GM19240 (cell line): ENCODE results near the gene POGZ.

Experiments
- DNase-seq: peaks from one replicate; pipeline ENCODE4 v3.0.0; 2011; ENCODE audit warnings: low spot score; ENCODE audit not compliant: insufficient read length

Gene POGZ

GRCh38 chr1:151459331-151460046 lies at the start of gene POGZ:
Gene POGZ (minus strand): TSS chr1:151459494. CDS start chr1:151442204, 17,290 bp downstream.
- peak; percentile 88 for DNase-seq

GRCh38 chr1:151508833-151509232 lies 49.5 kb upstream of the POGZ start:
- no peak for DNase-seq

- no peak for DNase-seq
These were observed 45.5 kb upstream of the POGZ start for GRCh38 chr1:151504759-151505158.

GRCh38 chr1:151504252-151504651 lies 45.0 kb upstream of the POGZ start:
- DNase-seq = no peak

- DNase-seq = no peak
These were observed 43.8 kb upstream of the POGZ start for GRCh38 chr1:151502859-151503780.

GRCh38 chr1:151502035-151502700 lies 42.9 kb upstream of the POGZ start:
- no peak for DNase-seq

- DNase-seq = no peak
These were observed 42.2 kb upstream of the POGZ start for GRCh38 chr1:151501474-151501873.

- DNase-seq = no peak
These were observed 40.6 kb upstream of the POGZ start for GRCh38 chr1:151499930-151500329.

GRCh38 chr1:151499365-151499764 lies 40.1 kb upstream of the POGZ start:
- DNase-seq = no peak

- DNase-seq = no peak
These were observed 36.0 kb upstream of the POGZ start for GRCh38 chr1:151495316-151495715.

GRCh38 chr1:151494741-151495281 lies 35.5 kb upstream of the POGZ start:
- no peak for DNase-seq

- DNase-seq = no peak
These were observed 33.7 kb upstream of the POGZ start for GRCh38 chr1:151493042-151493441.

- DNase-seq = no peak
These were observed 32.8 kb upstream of the POGZ start for GRCh38 chr1:151492120-151492519.

GRCh38 chr1:151491641-151492040 lies 32.3 kb upstream of the POGZ start:
- no peak for DNase-seq

GRCh38 chr1:151486557-151486956 lies 27.3 kb upstream of the POGZ start:
- DNase-seq = no peak

- no peak for DNase-seq
These were observed 26.5 kb upstream of the POGZ start for GRCh38 chr1:151485685-151486255.

GRCh38 chr1:151482017-151482416 lies 22.7 kb upstream of the POGZ start:
- DNase-seq = no peak

GRCh38 chr1:151479462-151479861 lies 20.2 kb upstream of the POGZ start:
- no peak for DNase-seq

GRCh38 chr1:151478923-151479322 lies 19.6 kb upstream of the POGZ start:
- no peak for DNase-seq

GRCh38 chr1:151478140-151478812 lies 19.0 kb upstream of the POGZ start:
- peak; percentile 16 for DNase-seq

- no peak for DNase-seq
These were observed 17.8 kb upstream of the POGZ start for GRCh38 chr1:151477066-151477465.
